ENCODE data around the gene SRGAP1.
"Not testable (repeated sequence)": the region's sequence is repeated elsewhere in the genome, so short reads cannot be mapped to it uniquely, and the experiment has no call there.

The SRGAP1 gene

GRCh38 chr12:64007853-64008252, 163.4 kb downstream of the SRGAP1 start:
- DNase-seq (ENCODE audit: extremely low spot score): no peak
- ChIA-PET CTCF (interaction anchor here (1.2 kb wide), 1 partner anchor 14 kb away, joined by 3 read pairs; no protein-coding TSS in a partner anchor), POLR2A (no interaction called here)
- TF ChIP-seq CTCF (IDR thresholded peaks at IDR 0.05; ENCODE audit: control extremely low read depth, extremely low read depth, low read depth, missing control alignments): no peak

GRCh38 chr12:64008596-64008995, 164.1 kb downstream of the SRGAP1 start:
- CTCF ChIA-PET: interaction anchor here (0.8 to 1.7 kb wide), 3 partner anchors 13 to 68 kb away, joined by 3 to 5 read pairs (median 3); no protein-coding TSS in a partner anchor
- TF ChIP-seq CTCF (IDR thresholded peaks at IDR 0.05; ENCODE audit: control extremely low read depth, extremely low read depth, low read depth, missing control alignments): no peak
- POLR2A ChIA-PET: no interaction called here
- no peak for DNase-seq (ENCODE audit: extremely low spot score)

GRCh38 chr12:64009321-64010068, 165.0 kb downstream of the SRGAP1 start:
- peak; percentile 9 for DNase-seq (ENCODE audit: extremely low spot score)
- ChIA-PET POLR2A (interaction anchor here (0.6 kb wide), 1 partner anchor 26 kb away, joined by 6 read pairs; no protein-coding TSS in a partner anchor), CTCF (interaction anchor here (0.8 to 1.7 kb wide), 3 partner anchors 17 to 67 kb away, joined by 3 to 5 read pairs (median 3); no protein-coding TSS in a partner anchor)
- no peak for TF ChIP-seq CTCF (IDR thresholded peaks at IDR 0.05; ENCODE audit: control extremely low read depth, extremely low read depth, low read depth, missing control alignments)

GRCh38 chr12:64010069-64010686, 165.7 kb downstream of the SRGAP1 start:
- peak; percentile 9 for DNase-seq (ENCODE audit: extremely low spot score)
- ChIA-PET POLR2A (no interaction called here), CTCF (interaction anchor here (1.4 to 1.7 kb wide), 2 partner anchors 16 to 66 kb away, joined by 3 to 5 read pairs; no protein-coding TSS in a partner anchor)
- no peak for TF ChIP-seq CTCF (IDR thresholded peaks at IDR 0.05; ENCODE audit: control extremely low read depth, extremely low read depth, low read depth, missing control alignments)

GRCh38 chr12:64016521-64016920, 172.0 kb downstream of the SRGAP1 start:
- POLR2A ChIA-PET: no interaction called here
- CTCF ChIA-PET: interaction anchor here (1.5 to 1.9 kb wide), 2 partner anchors 8 to 12 kb away, joined by 3 to 5 read pairs; no protein-coding TSS in a partner anchor
- TF ChIP-seq CTCF (IDR thresholded peaks at IDR 0.05; ENCODE audit: control extremely low read depth, extremely low read depth, low read depth, missing control alignments): no peak
- DNase-seq (ENCODE audit: extremely low spot score): no peak

- CTCF ChIA-PET: interaction anchor here (0.8 to 1.2 kb wide), 2 partner anchors 31 to 54 kb away, joined by 3 read pairs; no protein-coding TSS in a partner anchor
- POLR2A ChIA-PET; DNase-seq (ENCODE audit: extremely low spot score): not testable (repeated sequence)
Observed at GRCh38 chr12:64018116-64018515, 173.6 kb downstream of the SRGAP1 start.

- no peak for DNase-seq (ENCODE audit: extremely low spot score)
- POLR2A ChIA-PET: no interaction called here
- CTCF ChIA-PET: interaction anchor here (0.8 to 1.2 kb wide), 2 partner anchors 31 to 55 kb away, joined by 3 read pairs; no protein-coding TSS in a partner anchor
- TF ChIP-seq CTCF (IDR thresholded peaks at IDR 0.05; ENCODE audit: control extremely low read depth, extremely low read depth, low read depth, missing control alignments): no peak
Observed at GRCh38 chr12:64018524-64018923, 174.0 kb downstream of the SRGAP1 start.

Measured in GM10248 (cell line).